Measurements from ENCODE around the gene ZSCAN30.

Gene ZSCAN30

DNA sequence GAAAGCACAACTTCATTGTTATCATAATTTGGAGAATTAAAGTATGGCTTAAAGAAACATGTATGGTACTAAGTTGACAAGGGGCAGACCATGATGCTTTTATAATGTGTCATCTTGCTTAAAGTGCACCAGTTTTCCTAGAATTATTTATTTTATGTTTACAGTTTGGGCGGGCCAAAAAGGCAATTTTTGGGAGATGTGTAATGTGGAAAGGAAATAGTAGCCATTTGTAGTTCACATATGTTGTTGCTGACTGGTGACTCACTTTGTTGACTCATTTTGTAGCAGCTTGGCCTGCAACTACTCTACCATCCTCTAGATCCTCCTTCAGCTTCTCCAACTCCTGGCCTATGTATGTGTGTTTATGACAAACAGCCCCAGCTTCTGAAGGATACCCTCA is 7.7 kb downstream of the ZSCAN30 start:
- DNase-seq (ENCODE audit: low read depth in 1 of 2, low spot score in 1 of 2) = no peak

DNA sequence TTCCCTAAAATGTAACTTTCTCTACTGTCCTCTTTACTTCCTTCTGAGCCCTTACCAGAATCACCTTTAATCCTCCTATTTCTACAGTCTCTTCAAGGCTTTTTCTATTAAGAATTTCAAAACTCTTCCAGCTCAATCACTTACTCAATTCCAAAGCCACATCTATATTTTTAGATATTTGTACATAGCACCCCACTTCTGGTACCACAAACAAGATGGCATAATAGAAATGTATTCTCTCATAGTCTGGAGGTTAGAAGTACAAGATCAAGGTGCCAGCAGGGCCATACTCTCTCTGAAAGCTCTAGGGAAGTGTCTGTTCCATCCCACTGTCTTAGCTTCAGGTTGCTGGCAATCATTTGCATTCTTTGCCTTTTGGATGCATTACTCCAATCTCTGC is 11.1 kb downstream of the ZSCAN30 start:
- no peak for DNase-seq (ENCODE audit: low read depth in 1 of 2, low spot score in 1 of 2)

DNA sequence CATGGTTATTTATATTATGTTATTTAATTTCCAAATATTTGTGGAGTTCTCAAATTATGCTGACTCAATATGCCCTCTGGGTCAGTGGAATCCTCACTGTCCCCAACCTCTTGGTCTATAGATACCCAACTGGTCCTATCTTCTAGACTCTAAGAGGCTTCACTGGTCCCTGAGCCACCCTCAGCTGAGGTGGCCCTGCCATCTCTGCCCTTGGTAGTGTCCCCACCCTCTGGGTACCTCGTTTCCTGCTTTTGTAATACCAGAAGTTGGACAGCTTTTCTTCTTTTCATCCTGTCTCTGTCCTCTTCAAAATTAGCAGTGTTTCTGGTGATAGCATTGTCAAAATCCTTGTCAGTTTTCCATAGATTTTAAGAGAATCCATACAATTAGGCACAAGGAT is 11.9 kb downstream of the ZSCAN30 start:
- DNase-seq (ENCODE audit: low read depth in 1 of 2, low spot score in 1 of 2) = no peak

DNA sequence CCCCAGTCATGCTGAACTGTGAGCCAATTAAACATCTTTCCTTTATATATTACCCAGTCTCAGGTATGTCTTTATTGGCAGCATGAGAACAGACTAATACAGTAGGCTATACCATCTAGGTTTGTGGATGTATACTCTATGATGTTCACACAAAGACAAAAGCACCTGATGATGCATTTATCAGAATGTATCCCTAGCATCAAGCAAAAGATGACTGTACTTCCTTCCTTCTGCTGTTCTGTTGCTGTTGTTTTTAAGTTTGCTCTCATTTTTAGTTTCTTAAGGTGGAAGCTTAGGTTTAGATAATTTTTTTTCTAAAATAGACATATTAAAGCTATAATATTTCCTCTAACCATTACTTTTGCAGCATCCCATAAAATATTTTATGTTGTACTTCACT is 12.4 kb downstream of the ZSCAN30 start:
- no peak for DNase-seq (ENCODE audit: low read depth in 1 of 2, low spot score in 1 of 2)

DNA sequence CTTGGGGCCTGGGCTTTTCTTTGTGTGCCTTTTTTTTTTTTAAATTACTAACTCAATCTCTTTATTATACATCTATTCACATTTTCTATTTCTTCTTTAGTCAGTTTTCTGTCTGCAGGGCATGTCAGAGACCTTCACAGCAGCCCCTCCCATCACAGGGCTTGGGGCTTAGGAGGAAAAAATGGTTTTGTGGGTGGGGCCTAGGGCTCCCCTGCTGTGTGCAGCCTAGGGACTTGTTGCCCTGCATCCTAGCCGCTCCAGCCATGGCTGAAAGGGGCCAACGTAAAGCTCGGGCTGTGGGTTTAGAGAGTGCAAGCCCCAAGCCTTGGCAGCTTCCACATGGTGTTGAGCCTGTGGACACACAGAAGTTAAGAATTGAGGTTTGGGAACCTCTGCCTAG is 13.8 kb downstream of the ZSCAN30 start:
- no peak for DNase-seq (ENCODE audit: low read depth in 1 of 2, low spot score in 1 of 2)

DNA sequence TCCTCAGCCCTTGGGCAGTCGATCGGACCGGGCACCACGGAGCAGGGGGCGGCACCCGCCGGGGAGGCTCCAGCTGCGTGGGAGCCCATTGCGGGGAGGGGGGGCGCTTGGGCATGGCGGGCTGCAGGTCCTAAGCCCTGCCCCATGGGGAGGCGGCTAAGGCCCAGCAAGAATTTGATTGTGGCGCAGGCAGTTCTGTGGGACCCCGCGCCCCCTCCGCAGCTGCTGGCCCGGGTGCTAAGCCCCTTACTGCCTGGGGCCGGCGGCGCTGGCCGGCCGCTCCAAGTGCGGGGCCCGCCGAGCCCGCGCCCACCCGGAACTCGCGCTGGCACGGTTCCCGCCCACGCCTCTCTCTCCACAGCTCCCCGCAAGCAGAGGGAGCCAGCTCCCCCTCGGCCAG is 18.4 kb downstream of the ZSCAN30 start:
- no peak for DNase-seq (ENCODE audit: low read depth in 1 of 2, low spot score in 1 of 2)

DNA sequence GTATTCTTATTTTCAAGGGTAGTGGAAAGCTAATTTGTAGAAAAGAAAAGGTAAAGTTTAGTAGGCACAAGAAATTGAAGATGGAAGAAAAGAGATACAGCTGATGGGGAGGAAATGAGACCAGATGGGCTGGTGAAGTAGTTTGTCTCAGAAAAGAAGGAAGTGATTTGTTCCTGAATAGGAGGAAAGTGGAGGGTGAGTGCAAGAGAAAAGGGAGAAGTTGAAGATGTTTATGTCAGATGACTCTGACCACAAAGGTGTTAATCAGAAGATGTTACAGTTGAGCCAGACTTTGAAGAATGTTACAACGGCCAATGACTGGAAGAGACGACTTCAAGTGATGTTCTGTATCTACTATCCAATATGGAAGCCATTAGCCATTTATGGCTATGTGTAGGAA is 21.2 kb downstream of the ZSCAN30 start:
- DNase-seq (ENCODE audit: low read depth in 1 of 2, low spot score in 1 of 2) = no peak

DNA sequence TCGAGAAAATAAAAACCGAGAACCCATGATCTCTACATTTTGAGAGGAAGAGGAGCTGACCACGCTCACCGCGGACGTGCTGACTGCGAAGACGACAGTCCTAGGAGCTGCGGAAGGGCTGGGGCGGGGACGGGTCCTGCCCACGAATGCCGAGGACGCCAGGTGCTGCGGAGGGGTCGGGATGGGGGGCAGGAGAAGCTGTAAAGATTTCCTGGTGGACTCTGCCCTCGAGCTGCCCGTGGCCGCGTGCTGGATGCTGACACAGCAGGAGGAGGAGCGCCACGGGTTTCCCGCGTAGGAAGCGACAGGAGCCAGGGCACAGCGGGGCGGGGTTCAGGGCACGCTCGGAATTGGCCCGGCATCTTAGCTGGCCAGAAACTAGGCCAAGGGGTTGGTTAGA is 22.2 kb downstream of the ZSCAN30 start:
- DNase-seq (ENCODE audit: low read depth in 1 of 2, low spot score in 1 of 2) = no peak

DNA sequence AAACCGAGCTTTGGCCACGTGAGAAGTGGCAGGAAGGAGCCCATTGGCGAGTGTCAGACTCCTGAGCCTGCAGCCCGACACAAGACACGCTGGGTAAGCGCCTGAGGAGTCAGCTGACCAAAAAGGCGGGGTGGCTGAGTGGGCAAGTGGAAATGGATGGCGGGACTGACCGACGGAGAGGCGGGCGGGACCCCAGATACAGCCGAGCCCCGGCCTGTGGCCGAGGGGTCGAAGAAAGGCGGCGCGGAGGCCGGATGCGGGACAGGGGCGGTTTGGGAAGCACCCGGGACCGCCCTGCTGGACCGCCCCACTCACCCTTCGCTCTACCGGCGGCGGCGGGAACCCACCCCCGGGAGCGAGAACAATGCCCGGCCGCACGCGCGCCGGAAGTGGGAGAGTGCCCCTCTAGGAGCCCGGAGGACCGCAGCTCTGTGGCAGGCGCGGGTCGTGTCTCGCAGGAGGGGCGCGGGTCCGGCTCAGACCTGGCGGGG is 22.8 kb downstream of the ZSCAN30 start:
- peak; percentile 42 to 65 for DNase-seq (ENCODE audit: low read depth in 1 of 2, low spot score in 1 of 2)

DNA sequence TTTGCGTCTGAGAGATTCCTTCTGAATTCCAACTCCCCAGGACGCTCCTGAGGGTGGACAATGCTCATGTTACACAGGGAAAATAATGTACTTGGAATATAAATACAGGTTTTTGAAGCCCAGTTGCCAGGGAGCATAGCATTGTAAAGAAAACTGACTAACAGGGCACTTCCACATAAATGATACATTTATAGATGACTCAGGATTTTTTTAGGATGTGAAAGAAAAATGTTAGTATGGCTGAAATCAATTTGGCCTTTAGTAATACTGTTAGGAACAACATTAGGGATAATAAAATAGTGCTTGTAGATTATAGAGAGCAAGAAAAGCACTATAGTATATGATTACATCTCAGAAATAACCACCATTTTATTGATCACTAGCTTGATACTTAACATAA is 25.6 kb downstream of the ZSCAN30 start:
- no peak for DNase-seq (ENCODE audit: low read depth in 1 of 2, low spot score in 1 of 2)

DNA sequence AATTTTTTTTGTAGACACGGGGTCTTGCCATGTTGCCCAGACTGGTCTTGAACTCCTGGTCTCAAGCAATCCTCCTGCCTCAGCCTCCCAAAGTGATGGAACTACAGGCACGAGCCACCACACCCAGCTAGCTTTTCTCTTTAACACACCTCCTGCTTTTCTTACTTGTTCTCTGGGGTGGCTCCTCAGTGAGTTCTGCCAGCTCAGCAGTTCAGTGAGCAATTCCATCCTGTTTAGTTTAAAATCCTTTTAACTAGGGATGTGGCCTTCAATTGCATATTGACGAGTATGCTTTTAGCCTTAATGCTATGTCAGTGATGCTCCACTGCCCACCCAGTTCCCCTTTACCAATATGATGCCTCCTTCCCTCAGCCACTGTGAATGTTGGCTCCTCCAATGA is 33.1 kb downstream of the ZSCAN30 start:
- no peak for DNase-seq (ENCODE audit: low read depth in 1 of 2, low spot score in 1 of 2)

DNA sequence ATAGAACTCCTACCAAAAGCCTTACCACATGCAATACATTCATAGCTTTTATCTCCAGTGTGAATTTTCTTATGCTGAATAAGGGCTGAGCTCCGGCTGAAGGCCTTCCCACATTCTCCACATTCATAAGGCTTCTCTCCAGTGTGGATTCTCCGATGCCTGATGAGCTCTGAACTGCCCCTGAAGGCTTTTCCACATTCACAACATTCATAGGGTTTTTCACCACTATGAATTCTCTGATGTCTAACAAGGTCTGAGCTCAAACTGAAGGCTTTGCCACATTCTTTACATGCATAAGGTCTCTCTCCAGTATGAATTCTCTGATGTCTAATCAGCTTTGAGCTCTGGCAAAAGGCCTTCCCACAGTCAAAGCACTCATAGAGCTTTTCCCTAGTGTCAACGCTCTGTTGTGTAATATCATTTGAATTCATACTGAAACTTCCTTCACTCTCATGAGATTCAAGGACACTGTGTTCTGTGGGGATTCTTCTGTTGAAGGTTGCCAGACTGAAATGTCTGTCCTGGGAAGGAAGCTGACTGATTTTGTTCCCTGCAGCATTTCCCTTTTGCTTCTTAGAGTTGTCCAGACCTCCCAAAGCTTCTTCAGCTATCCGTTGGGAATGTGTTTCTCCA is 36.3 kb downstream of the ZSCAN30 start:
- no peak for DNase-seq (ENCODE audit: low read depth in 1 of 2, low spot score in 1 of 2)

DNA sequence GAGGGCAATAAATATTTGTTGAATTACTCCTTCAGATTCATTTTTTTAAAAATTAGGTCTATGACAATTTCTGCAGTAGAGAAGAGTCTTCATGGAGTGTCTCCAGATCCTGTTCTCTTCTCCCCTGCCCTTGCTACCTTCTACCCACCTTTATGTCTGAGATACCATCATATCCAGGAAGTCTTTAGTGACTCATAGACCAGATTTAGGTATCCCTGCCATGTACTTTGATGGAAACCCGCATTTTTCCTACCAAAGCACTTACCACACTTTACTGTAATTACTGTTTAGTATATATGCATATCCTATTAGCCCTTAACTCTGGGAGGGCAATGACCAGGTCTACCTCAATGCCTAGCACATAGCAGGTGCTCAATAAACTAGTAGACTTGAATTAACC is 37.6 kb downstream of the ZSCAN30 start:
- no peak for DNase-seq (ENCODE audit: low read depth in 1 of 2, low spot score in 1 of 2)

DNA sequence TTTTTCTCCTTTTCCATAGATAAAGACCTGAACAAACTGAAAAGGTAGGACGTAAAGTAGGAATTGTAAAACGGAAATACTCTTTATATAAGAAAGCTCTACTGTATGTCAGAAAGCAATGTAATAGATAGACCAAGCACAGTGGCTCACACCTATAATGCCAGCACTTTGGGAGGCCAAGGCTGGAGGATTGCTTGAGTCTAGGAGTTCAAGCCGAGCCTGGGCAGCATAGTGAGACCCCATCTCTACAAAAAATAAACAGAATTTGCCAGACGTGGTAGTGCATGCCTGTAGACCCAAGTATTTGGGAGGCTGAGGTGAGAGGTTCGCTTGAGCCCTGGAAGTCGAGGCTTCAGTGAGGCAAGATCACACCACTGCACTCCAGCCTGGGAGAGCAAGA is 41.6 kb downstream of the ZSCAN30 start:
- DNase-seq (ENCODE audit: low read depth in 1 of 2, low spot score in 1 of 2) = no peak

DNA sequence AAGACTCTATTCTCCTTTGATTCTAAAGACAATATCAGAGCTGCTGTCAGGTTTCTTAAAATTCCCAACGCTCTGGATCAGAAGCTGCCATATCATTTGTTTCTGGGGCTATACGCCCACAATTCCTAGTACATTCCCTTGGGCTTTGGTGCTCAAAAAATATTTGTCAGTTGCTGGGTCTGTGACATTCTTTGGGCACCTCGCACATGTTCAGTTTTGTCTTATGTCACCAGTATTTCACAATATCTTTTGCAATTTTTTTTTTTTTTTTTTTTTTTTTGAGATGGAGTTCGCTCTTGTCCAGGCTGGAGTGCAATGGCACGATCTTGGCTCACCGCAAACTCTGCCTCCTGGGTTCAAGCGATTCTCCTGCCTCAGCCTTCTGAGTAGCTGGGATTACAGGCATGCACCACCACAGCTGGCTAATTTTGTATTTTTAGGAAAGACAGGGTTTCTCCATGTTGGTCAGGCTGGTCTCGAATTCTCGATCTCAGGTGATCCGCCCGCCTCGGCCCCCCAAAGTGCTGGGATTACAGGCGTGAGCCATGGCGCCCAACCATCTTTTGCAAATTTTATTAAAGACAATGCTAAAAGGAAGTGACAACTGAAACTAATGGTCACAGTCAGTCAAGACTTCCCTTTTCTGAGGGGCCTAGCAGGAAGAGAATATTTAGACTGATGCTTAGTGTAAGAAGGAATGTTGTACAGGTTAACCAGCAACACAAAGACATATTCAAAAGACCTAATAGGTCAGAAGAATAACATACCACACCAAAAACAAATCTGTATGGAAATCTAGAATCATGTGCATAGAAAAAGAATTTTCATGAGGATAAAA is 42.4 kb downstream of the ZSCAN30 start:
- no peak for DNase-seq (ENCODE audit: low read depth in 1 of 2, low spot score in 1 of 2)

DNA sequence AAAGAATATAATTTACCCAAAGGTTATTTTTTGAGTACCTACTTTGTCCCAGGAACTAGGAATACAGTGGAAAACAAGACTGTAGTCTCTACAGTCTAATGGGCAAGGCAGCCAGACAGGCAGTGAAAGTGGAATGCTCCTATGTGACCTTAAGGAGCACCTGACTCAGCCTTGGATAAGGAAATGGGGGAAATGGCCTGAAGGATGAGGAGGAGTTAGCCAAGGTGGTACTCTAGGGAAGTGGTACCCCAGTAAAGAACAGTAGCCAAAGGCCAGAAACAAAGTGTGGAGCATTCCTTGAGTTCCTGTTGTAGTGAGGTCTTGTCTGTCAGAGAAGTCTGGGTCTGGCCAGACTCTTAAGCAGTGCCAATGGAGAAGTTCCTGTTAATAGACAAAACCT is 43.2 kb downstream of the ZSCAN30 start:
- no peak for DNase-seq (ENCODE audit: low read depth in 1 of 2, low spot score in 1 of 2)

DNA sequence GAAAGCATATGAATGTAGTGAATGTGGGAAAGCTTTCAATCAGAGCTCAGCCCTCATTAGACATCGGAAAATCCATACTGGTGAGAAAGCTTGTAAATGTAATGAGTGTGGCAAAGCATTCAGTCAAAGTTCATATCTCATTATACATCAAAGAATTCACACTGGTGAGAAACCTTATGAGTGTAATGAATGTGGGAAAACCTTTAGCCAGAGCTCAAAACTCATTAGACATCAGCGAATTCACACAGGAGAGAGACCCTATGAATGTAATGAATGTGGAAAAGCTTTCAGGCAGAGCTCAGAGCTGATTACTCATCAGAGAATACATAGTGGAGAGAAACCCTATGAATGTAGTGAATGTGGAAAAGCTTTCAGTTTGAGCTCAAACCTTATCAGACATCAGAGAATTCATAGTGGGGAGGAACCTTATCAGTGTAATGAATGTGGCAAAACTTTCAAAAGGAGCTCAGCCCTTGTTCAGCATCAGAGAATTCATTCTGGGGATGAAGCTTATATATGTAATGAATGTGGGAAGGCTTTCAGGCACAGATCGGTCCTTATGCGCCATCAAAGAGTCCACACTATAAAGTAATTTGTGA is 44.2 kb downstream of the ZSCAN30 start:
- DNase-seq (ENCODE audit: low read depth in 1 of 2, low spot score in 1 of 2) = no peak

DNA sequence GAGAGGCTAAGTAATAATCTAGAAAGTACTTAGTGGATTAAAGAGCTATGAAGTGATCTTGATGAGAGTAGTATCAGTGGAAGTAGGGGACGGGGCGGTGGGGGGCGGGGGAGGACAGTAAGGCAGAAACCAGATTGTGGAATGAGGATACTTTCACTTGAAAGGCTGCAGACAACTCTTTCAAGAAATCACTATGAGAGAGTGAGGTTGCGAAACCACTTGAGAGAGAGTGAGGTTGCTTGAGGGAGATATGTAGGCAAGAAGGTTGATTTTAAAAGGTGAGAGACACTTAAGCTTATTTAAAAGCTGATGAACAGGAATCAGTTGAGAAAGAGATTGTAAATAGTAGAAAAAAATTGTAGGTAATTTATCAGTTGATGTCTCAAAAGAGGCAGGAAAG is 45.4 kb downstream of the ZSCAN30 start:
- DNase-seq (ENCODE audit: low read depth in 1 of 2, low spot score in 1 of 2) = no peak

DNA sequence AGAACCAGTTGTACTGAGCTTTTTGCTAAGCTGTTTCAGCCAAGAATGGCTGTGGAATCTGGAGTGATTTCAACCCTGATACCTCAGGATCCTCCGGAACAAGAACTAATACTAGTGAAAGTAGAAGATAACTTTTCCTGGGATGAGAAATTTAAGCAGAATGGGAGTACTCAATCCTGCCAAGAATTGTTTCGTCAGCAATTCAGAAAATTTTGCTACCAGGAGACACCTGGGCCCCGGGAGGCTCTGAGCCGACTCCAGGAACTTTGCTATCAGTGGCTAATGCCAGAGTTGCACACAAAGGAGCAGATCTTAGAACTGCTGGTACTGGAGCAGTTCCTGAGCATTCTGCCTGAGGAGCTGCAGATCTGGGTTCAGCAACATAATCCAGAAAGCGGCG is 47.6 kb downstream of the ZSCAN30 start:
- no peak for DNase-seq (ENCODE audit: low read depth in 1 of 2, low spot score in 1 of 2)

DNA sequence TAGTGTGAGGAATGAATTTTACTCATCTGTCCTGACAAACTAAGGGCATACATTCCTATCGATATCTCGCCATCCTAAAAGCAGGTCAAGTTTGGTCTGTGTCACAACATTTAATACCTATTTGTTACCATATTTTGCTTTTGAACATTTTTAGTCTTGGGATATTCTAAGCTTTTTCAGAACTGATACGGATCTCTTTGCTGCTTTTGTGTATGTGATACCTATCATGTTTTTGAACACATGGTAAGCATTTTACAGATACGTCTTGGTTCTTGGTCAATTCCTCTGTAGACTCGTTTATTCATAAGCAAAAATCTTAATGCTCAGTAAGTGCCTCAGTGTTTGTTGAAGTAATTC is 48.6 kb downstream of the ZSCAN30 start:
- no peak for DNase-seq (ENCODE audit: low read depth in 1 of 2, low spot score in 1 of 2)

DNA sequence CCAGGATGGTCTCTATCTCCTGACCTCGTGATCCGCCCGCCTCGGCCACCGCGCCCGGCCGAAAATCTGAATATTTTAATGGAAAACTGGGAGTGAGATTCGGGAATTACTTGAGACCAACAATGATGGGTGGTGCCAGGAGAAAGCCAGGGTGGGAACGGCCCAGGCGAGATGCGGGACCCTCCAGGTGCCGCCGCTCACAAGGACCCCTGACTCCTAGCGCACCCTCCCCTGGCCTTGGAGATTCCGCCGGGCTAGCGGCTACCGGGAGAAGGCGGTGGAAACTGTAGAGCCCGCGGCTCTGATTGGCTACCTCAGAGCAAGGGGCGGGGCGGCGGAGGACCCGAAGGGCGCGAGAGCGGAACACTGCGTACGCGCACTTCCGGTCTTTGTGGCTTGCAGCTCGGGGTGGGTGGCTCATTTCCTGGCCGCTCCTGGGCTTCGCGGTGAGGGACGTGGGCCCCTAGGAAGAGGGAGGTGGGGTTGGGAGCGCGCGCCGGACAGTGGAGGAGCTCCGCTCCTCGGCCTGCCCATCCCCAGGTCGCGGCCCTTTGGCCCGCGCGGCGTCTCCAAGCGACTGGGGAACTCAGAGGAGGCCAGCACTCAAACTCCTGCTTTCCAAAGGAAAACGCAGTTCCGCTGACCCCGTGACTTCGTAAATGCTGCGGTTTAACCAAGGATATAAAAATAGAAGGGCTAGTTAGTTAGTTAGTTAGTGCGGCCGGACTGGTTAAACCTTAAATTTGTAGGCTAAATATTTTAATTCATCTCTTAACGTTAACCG is 49.2 kb downstream of the ZSCAN30 start, which contains the start of gene ZNF397:
Gene ZNF397, plus strand, starts transcription at position 371 of the 784 bp plus-strand sequence. CDS start 1,437 bp downstream, outside the sequence.
- DNase-seq (ENCODE audit: low read depth in 1 of 2, low spot score in 1 of 2) = peak; percentile 89 to 95
